SK-N-SH treated with all-trans-retinoic acid at 6 μM for 48 hours (cell line): ENCODE measurements around the gene MYO9B.

Experiments used
- CSDC2 ChIP-seq: fragments of 250-450 bp; sonication (Bioruptor Pico); IDR thresholded peaks from 2 replicates; pipeline ENCODE4 v1.5.0; 2020; ENCODE audit warnings: mild to moderate bottlenecking, moderate library complexity
- RARB ChIP-seq: fragments of 250-450 bp; sonication (Bioruptor Pico); IDR thresholded peaks from 2 replicates; pipeline ENCODE4 v1.8.0; 2021; ENCODE audit warnings: mild to moderate bottlenecking, moderate library complexity
- TSHZ2 ChIP-seq: fragments of 250-450 bp; sonication (Bioruptor Pico); IDR thresholded peaks from 2 replicates; pipeline ENCODE4 v1.5.0; 2020; ENCODE audit warnings: mild to moderate bottlenecking, moderate library complexity
- ZFP30 ChIP-seq: fragments of 450-650 bp; formaldehyde crosslinking; IDR thresholded peaks from 2 replicates; pipeline ENCODE4 v1.5.0; 2022; ENCODE audit warnings: mild to moderate bottlenecking, moderate library complexity

- TF ChIP-seq RARB (CRISPR knock-in tag) = no peak
- no peak for TF ChIP-seq CSDC2 (CRISPR knock-in tag)
- TF ChIP-seq ZFP30 (CRISPR knock-in tag) = no peak
- TF ChIP-seq TSHZ2 (CRISPR knock-in tag) = no peak
These were observed 117.2 kb downstream of the MYO9B start for GRCh38 chr19:17192751-17193150.
